Gastrocnemius medialis (tissue), 4 donors: ENCODE data around the gene ST6GALNAC1.
"Not testable (repeated sequence)": the region's sequence is repeated elsewhere in the genome, so short reads cannot be mapped to it uniquely, and the experiment has no call there.

Source experiments
- CTCF ChIP-seq, 5 experiments: fragments of 450-650 bp in 3 of 5; fragments of 200-600 bp in 2 of 5; sonication (generic) in 2 of 5; IDR thresholded peaks in 4 of 5; conservative IDR thresholded peaks in 1 of 5; 1 replicate in 4 of 5; 2 replicates in 1 of 5; pipeline ENCODE4 v1.5.1; 2016 to 2019; ENCODE audit warnings: antibody characterized with exemption in 5 of 5, mild to moderate bottlenecking in 3 of 5, moderate library complexity in 3 of 5
- POLR2A ChIP-seq, 2 donors: fragments of 450-650 bp; IDR thresholded peaks; one replicate each; pipeline ENCODE4 v1.6.1; 2017; ENCODE audit warnings: antibody characterized with exemption in 2 of 2, mild to moderate bottlenecking in 2 of 2, moderate library complexity in 2 of 2

- TF ChIP-seq POLR2A (IDR thresholded peaks at IDR 0.05); CTCF (IDR thresholded peaks at IDR 0.05 in 4 of 5, conservative IDR thresholded peaks at IDR 0.05 in 1 of 5): not testable (repeated sequence)
Observed at GRCh38 chr17:76614064-76614759, 29.3 kb downstream of the ST6GALNAC1 start.
